GM08714 (cell line): ENCODE data around the gene CHCHD1.

Source experiments
- H3K4me3 ChIP-seq: fragments of 200-500 bp; sonication (Bioruptor generic); 2 replicates; pipeline ENCODE4 v1.5.1; 2014; ENCODE audit warnings: mild to moderate bottlenecking, low read length, inconsistent platforms
- ZNF274 ChIP-seq: IDR thresholded peaks from 2 replicates; pipeline ENCODE4 v1.6.1; 2012; ENCODE audit warnings: mild to moderate bottlenecking, low read depth, low read length

Gene CHCHD1

DNA sequence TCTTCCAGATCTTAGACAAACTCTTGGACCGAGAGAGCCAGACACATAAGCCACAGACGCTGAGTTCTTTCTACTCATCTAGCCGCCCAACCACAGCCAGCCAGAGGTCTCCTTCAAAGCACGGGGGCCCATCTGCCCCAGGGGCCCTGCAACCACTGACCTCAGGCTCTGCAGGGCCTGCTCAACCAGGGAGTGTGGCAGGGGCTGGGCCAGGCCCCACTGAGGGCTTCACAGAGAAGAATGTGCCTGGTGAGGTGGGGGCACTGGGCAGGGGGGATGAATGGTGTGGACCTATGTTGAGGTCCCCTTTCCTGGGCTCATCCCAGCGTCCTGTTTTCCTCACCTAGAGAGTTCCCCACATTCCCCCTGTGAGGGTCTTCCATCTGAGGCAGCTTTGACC, 14.9 kb downstream of the CHCHD1 start:
- no peak overlapping the region for H3K4me3 ChIP-seq
- TF ChIP-seq ZNF274 = no peak

DNA sequence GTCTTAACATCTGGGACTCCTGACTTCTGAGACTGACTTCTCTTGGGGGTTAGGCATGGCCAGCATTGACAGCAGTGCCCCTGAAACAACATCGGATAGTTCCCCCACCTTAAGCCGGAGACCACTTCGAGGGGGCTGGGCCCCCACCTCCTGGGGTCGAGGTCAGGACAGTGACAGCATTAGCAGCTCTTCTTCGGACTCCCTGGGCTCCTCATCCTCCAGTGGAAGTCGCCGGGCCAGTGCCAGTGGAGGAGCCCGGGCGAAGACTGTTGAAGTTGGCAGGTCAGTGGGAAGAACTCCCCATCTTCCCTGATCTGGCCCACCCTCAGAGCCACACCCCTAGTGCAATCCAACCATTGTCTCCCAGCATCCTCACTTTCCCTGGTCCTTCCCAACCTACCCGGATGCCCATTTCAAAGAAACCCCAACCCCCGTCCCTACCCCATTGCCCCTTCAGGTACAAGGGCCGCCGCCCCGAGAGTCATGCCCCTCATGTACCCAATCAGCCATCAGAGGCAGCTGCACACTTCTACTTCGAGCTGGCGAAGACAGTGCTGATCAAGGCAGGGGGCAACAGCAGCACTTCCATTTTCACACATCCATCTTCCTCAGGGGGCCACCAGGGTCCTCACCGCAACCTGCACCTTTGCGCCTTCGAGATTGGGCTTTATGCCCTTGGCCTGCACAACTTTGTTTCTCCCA, 15.6 kb downstream of the CHCHD1 start:
- TF ChIP-seq ZNF274 = no peak

DNA sequence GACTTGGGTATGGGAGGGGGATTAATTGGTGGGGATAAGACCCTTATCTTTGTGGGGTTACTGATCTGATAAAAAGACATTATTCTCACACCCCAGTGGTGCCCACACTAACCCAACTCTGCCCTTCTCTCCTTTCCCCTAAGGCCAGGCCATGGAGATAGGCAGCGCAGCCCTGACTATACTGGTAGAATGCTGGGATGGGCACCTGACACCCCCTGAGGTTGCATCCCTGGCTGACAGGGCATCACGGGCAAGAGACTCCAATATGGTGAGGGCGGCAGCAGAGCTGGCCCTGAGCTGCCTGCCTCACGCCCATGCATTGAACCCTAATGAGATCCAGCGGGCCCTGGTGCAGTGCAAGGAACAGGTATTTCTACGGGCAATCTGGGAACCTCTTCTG, 16.2 kb downstream of the CHCHD1 start:
- TF ChIP-seq ZNF274 = no peak
- H3K4me3 ChIP-seq = no peak overlapping the region

More for the DNA sequence above, 15.6 kb downstream of the CHCHD1 start:
- no peak overlapping the region for H3K4me3 ChIP-seq

GRCh38 chr10:73798927-73799560, 17.2 kb downstream of the CHCHD1 start:
- H3K4me3 ChIP-seq = no peak overlapping the region
- no peak for TF ChIP-seq ZNF274

- H3K4me3 ChIP-seq = no peak overlapping the region
- no peak for TF ChIP-seq ZNF274
Observed at GRCh38 chr10:73799899-73800559, 18.2 kb downstream of the CHCHD1 start.

GRCh38 chr10:73800560-73801252, 18.9 kb downstream of the CHCHD1 start:
- no peak overlapping the region for H3K4me3 ChIP-seq
- TF ChIP-seq ZNF274 = no peak

DNA sequence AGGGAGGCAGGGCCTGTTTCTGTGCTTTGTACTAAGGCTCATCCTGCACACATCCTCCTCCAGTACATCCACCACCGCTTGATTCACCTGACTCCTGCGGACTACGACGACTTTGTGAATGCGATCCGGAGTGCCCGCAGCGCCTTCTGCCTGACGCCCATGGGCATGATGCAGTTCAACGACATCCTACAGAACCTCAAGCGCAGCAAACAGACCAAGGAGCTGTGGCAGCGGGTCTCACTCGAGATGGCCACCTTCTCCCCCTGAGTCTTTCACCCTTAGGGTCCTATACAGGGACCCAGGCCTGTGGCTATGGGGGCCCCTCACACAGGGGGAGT, 19.4 kb downstream of the CHCHD1 start:
- no peak overlapping the region for H3K4me3 ChIP-seq
- no peak for TF ChIP-seq ZNF274

- TF ChIP-seq ZNF274 = no peak
- H3K4me3 ChIP-seq = no peak overlapping the region
Observed at GRCh38 chr10:73802276-73802991, 20.6 kb downstream of the CHCHD1 start.

GRCh38 chr10:73803680-73804286, 21.9 kb downstream of the CHCHD1 start:
- TF ChIP-seq ZNF274 = no peak
- no peak overlapping the region; the same call in 1 of the 2 replicates for H3K4me3 ChIP-seq

DNA sequence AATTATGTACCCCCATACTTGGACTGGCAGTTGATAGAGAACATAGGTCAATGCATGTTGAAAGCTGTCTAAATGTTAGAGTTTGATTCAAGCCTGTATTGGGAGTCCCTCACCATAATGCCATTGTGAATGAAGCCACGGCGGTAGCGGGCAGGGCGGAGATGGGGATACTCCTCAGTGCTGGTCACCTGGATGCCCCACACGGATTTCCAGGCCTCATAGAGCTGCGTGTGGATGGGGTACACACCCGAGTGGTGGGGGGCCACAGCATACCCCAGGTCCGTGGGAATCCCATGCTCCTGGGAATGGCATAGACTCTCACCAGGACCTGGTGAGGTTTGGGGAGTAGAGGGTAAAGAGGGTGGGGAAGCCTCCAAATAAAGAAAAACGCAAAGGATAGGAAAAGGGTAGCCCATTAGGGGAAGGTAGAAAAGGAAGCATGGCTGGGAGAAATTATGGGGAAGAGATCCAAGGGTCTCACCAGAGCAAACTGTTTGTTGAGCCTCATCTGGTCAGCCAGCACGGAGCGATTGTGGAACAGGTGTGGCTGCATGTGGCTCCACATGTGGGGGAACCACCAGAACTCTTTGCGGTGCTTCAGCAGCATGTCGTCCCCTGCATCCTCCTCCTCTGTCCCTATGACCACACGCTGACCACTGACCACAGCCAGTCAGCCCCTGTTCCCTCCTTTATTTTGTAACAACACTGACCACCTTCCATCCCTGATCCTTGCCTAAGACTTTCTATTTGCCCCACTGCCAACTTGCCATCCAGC, 24.5 kb downstream of the CHCHD1 start:
- no peak overlapping the region for H3K4me3 ChIP-seq
- TF ChIP-seq ZNF274 = no peak

GRCh38 chr10:73807471-73807870, 25.6 kb downstream of the CHCHD1 start:
- TF ChIP-seq ZNF274 = no peak
- H3K4me3 ChIP-seq = no peak overlapping the region

DNA sequence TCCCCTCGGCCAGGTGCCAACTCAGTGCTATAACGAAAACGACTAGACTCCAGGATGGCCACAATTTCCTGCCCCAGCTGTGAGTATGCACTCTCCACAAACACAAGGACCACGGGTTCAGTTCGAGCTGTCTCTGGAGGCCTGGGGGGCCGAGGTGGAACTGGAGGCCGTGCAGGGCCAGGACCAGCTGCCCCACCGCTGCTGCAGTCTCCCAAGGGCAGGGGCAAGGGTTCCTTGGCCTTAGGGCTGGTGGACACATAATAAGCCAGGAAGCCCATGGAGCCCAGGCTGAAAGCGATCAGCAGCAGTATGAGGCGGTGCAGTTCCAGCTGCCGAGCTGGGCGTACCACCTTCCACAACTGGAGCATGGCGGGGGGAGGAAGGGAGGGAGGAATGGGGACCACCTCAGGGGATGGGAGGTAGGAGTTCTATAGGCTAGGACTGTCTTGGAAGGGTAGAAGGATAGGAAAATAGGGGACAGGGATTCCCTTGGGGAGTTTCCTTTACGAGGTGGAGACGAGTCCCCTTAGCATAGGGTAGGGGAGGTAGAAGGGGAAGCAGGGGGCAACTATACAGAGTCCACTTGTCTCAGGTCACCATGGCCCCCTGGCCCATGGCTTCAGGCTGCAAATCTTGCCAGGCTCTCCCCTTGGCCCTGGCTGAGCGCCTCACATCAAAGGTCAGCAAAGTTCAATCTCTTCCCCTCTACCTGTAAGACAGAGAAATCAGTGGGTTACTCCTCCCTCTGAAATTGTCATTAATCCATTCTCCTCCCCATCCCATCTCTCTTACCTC, 26.4 kb downstream of the CHCHD1 start:
- no peak overlapping the region for H3K4me3 ChIP-seq
- no peak for TF ChIP-seq ZNF274
